Measurements from ENCODE around the gene FAM234A.

FAM234A gene

GRCh38 chr16:283033-283805, 48.6 kb downstream of the FAM234A start, which contains the start of gene PDIA2:
Gene PDIA2, plus strand, starts transcription at chr16:283164. Its CDS starts 6 bp downstream, at chr16:283170.
- no peak for TF ChIP-seq JUND (IDR thresholded peaks at IDR 0.05; ENCODE audit: low read depth)
- in situ Hi-C loops (cut with HindIII; ENCODE audit: low pct_unique_long_range_greater_than_20kb, low sequenced_read_pairs), result no loop called here
- no peak for DNase-seq (ENCODE audit: low read depth in 1 of 2, low spot score in 1 of 2)

GRCh38 chr16:284204-285120, 49.8 kb downstream of the FAM234A start:
- no peak for TF ChIP-seq JUND (IDR thresholded peaks at IDR 0.05; ENCODE audit: low read depth)
- no peak for DNase-seq (ENCODE audit: low read depth in 1 of 2, low spot score in 1 of 2)
- in situ Hi-C loops (cut with HindIII; ENCODE audit: low pct_unique_long_range_greater_than_20kb, low sequenced_read_pairs), result no loop called here

GRCh38 chr16:285146-286055, 50.8 kb downstream of the FAM234A start:
- no peak for DNase-seq (ENCODE audit: low read depth in 1 of 2, low spot score in 1 of 2)
- no peak for TF ChIP-seq JUND (IDR thresholded peaks at IDR 0.05; ENCODE audit: low read depth)
- in situ Hi-C loops (cut with HindIII; ENCODE audit: low pct_unique_long_range_greater_than_20kb, low sequenced_read_pairs), result no loop called here

GRCh38 chr16:286491-287297, 52.1 kb downstream of the FAM234A start:
- DNase-seq (ENCODE audit: low read depth in 1 of 2, low spot score in 1 of 2), result no peak
- in situ Hi-C loops (cut with HindIII; ENCODE audit: low pct_unique_long_range_greater_than_20kb, low sequenced_read_pairs), result no loop called here
- TF ChIP-seq JUND (IDR thresholded peaks at IDR 0.05; ENCODE audit: low read depth), result no peak

GRCh38 chr16:287298-287811, 52.7 kb downstream of the FAM234A start:
- DNase-seq (ENCODE audit: low read depth in 1 of 2, low spot score in 1 of 2), result no peak
- TF ChIP-seq JUND (IDR thresholded peaks at IDR 0.05; ENCODE audit: low read depth), result no peak
- in situ Hi-C loops (cut with HindIII; ENCODE audit: low pct_unique_long_range_greater_than_20kb, low sequenced_read_pairs), result no loop called here

GRCh38 chr16:287981-288920, 53.6 kb downstream of the FAM234A start:
- DNase-seq (ENCODE audit: low read depth in 1 of 2, low spot score in 1 of 2), result no peak
- in situ Hi-C loops (cut with HindIII; ENCODE audit: low pct_unique_long_range_greater_than_20kb, low sequenced_read_pairs), result no loop called here

GRCh38 chr16:289395-289997, 54.9 kb downstream of the FAM234A start:
- TF ChIP-seq JUND (IDR thresholded peaks at IDR 0.05; ENCODE audit: low read depth), result no peak
- in situ Hi-C loops (cut with HindIII; ENCODE audit: low pct_unique_long_range_greater_than_20kb, low sequenced_read_pairs), result no loop called here
- DNase-seq (ENCODE audit: low read depth in 1 of 2, low spot score in 1 of 2), result no peak

More at GRCh38 chr16:287981-288920, 53.6 kb downstream of the FAM234A start:
- TF ChIP-seq JUND (IDR thresholded peaks at IDR 0.05; ENCODE audit: low read depth), result no peak

- TF ChIP-seq JUND (IDR thresholded peaks at IDR 0.05; ENCODE audit: low read depth), result no peak
- in situ Hi-C loops (cut with HindIII; ENCODE audit: low pct_unique_long_range_greater_than_20kb, low sequenced_read_pairs), result no loop called here
- no peak for DNase-seq (ENCODE audit: low read depth in 1 of 2, low spot score in 1 of 2)
Observed at GRCh38 chr16:290015-290680, 55.5 kb downstream of the FAM234A start.

- TF ChIP-seq JUND (IDR thresholded peaks at IDR 0.05; ENCODE audit: low read depth), result no peak
- no peak for DNase-seq (ENCODE audit: low read depth in 1 of 2, low spot score in 1 of 2)
- in situ Hi-C loops (cut with HindIII; ENCODE audit: low pct_unique_long_range_greater_than_20kb, low sequenced_read_pairs), result no loop called here
Observed at GRCh38 chr16:290681-291405, 56.2 kb downstream of the FAM234A start.

Data from T47D (cell line).